ENCODE measurements around the gene SEC16A.
"Not testable (repeated sequence)": the region's sequence is repeated elsewhere in the genome, so short reads cannot be mapped to it uniquely, and the experiment has no call there.

Gene SEC16A

GRCh38 chr9:136430588-136431234 is 52.1 kb downstream of the SEC16A start:
- Histone ChIP-seq H3K27ac (ENCODE audit: low read length) (no peak overlapping the region), H3K36me3 (ENCODE audit: control insufficient read depth in 1 of 2, insufficient read depth in 2 of 2, low read length in 2 of 2) (peaks cover 4 to 36% of the 10 kb centered on the region in 2 donors), H3K4me1 (ENCODE audit: control insufficient read depth in 1 of 2, insufficient read depth in 2 of 2, low read length in 2 of 2) (peaks cover 0 to 6% of the 10 kb centered on the region in 2 donors)

GRCh38 chr9:136429683-136430491 is 53.0 kb downstream of the SEC16A start:
- Histone ChIP-seq H3K36me3 (ENCODE audit: control insufficient read depth in 1 of 2, insufficient read depth in 2 of 2, low read length in 2 of 2) (peaks cover 4 to 36% of the 10 kb centered on the region in 2 donors), H3K4me1 (ENCODE audit: control insufficient read depth in 1 of 2, insufficient read depth in 2 of 2, low read length in 2 of 2) (peaks cover 0 to 3% of the 10 kb centered on the region in 2 donors), H3K4me3 (ENCODE audit: low read depth in 1 of 2, low read length in 2 of 2) (no peak overlapping the region), H3K9me3 (ENCODE audit: control insufficient read depth in 1 of 2, low read length in 2 of 2) (no peaks in the 10 kb centered on the region), H3K27me3 (ENCODE audit: low read depth, low read length) (no peaks in the 10 kb centered on the region), H3K27ac (ENCODE audit: low read length) (no peak overlapping the region)

More at GRCh38 chr9:136430588-136431234, 52.1 kb downstream of the SEC16A start:
- no peaks in the 10 kb centered on the region for H3K27me3 ChIP-seq (ENCODE audit: low read depth, low read length)
- no peak overlapping the region for H3K4me3 ChIP-seq (ENCODE audit: low read depth in 1 of 2, low read length in 2 of 2)
- no peaks in the 10 kb centered on the region for H3K9me3 ChIP-seq (ENCODE audit: control insufficient read depth in 1 of 2, low read length in 2 of 2)

- Histone ChIP-seq H3K4me1 (ENCODE audit: control insufficient read depth in 1 of 2, insufficient read depth in 2 of 2, low read length in 2 of 2) (no peaks in the 10 kb centered on the region), H3K4me3 (ENCODE audit: low read depth in 1 of 2, low read length in 2 of 2) (no peak overlapping the region), H3K36me3 (ENCODE audit: control insufficient read depth in 1 of 2, insufficient read depth in 2 of 2, low read length in 2 of 2) (peaks cover 10 to 39% of the 10 kb centered on the region in 2 donors), H3K27ac (ENCODE audit: low read length) (no peak overlapping the region), H3K27me3 (ENCODE audit: low read depth, low read length) (no peaks in the 10 kb centered on the region), H3K9me3 (ENCODE audit: control insufficient read depth in 1 of 2, low read length in 2 of 2) (no peaks in the 10 kb centered on the region)
These were observed 53.7 kb downstream of the SEC16A start for GRCh38 chr9:136429075-136429628.

- no peaks in the 10 kb centered on the region for H3K4me1 ChIP-seq (ENCODE audit: control insufficient read depth in 1 of 2, insufficient read depth in 2 of 2, low read length in 2 of 2)
These were observed 56.1 kb downstream of the SEC16A start for GRCh38 chr9:136426787-136427186.

GRCh38 chr9:136425367-136425766 is 57.5 kb downstream of the SEC16A start:
- H3K27me3 ChIP-seq (ENCODE audit: low read depth, low read length); H3K9me3 ChIP-seq (ENCODE audit: control insufficient read depth in 1 of 2, low read length in 2 of 2); H3K4me1 ChIP-seq (ENCODE audit: control insufficient read depth in 1 of 2, insufficient read depth in 2 of 2, low read length in 2 of 2); H3K27ac ChIP-seq (ENCODE audit: low read length); H3K4me3 ChIP-seq (ENCODE audit: low read depth in 1 of 2, low read length in 2 of 2): not testable (repeated sequence)
- H3K36me3 ChIP-seq (ENCODE audit: control insufficient read depth in 1 of 2, insufficient read depth in 2 of 2, low read length in 2 of 2), result peaks cover 24 to 58% of the 10 kb centered on the region in 2 donors

More at GRCh38 chr9:136426787-136427186, 56.1 kb downstream of the SEC16A start:
- peaks cover 18 to 52% of the 10 kb centered on the region in 2 donors for H3K36me3 ChIP-seq (ENCODE audit: control insufficient read depth in 1 of 2, insufficient read depth in 2 of 2, low read length in 2 of 2)
- H3K27me3 ChIP-seq (ENCODE audit: low read depth, low read length), result no peaks in the 10 kb centered on the region
- H3K27ac ChIP-seq (ENCODE audit: low read length), result no peak overlapping the region
- no peaks in the 10 kb centered on the region for H3K9me3 ChIP-seq (ENCODE audit: control insufficient read depth in 1 of 2, low read length in 2 of 2)
- no peak overlapping the region for H3K4me3 ChIP-seq (ENCODE audit: low read depth in 1 of 2, low read length in 2 of 2)

GRCh38 chr9:136424750-136425362 is 58.0 kb downstream of the SEC16A start:
- no peaks in the 10 kb centered on the region for H3K27me3 ChIP-seq (ENCODE audit: low read depth, low read length)
- no peak overlapping the region for H3K27ac ChIP-seq (ENCODE audit: low read length)
- H3K4me3 ChIP-seq (ENCODE audit: low read depth in 1 of 2, low read length in 2 of 2), result no peak overlapping the region
- H3K36me3 ChIP-seq (ENCODE audit: control insufficient read depth in 1 of 2, insufficient read depth in 2 of 2, low read length in 2 of 2), result peaks cover 21 to 54% of the 10 kb centered on the region in 2 donors
- H3K9me3 ChIP-seq (ENCODE audit: control insufficient read depth in 1 of 2, low read length in 2 of 2), result no peaks in the 10 kb centered on the region
- no peaks in the 10 kb centered on the region for H3K4me1 ChIP-seq (ENCODE audit: control insufficient read depth in 1 of 2, insufficient read depth in 2 of 2, low read length in 2 of 2)

- no peaks in the 10 kb centered on the region for H3K27me3 ChIP-seq (ENCODE audit: low read depth, low read length)
- H3K4me3 ChIP-seq (ENCODE audit: low read depth in 1 of 2, low read length in 2 of 2), result no peak overlapping the region
- H3K9me3 ChIP-seq (ENCODE audit: control insufficient read depth in 1 of 2, low read length in 2 of 2), result no peaks in the 10 kb centered on the region
- no peaks in the 10 kb centered on the region for H3K4me1 ChIP-seq (ENCODE audit: control insufficient read depth in 1 of 2, insufficient read depth in 2 of 2, low read length in 2 of 2)
- H3K27ac ChIP-seq (ENCODE audit: low read length), result no peak overlapping the region
- H3K36me3 ChIP-seq (ENCODE audit: control insufficient read depth in 1 of 2, insufficient read depth in 2 of 2, low read length in 2 of 2), result peaks cover 26 to 54% of the 10 kb centered on the region in 2 donors
These were observed 59.3 kb downstream of the SEC16A start for GRCh38 chr9:136423432-136424146.

- Histone ChIP-seq H3K4me1 (ENCODE audit: control insufficient read depth in 1 of 2, insufficient read depth in 2 of 2, low read length in 2 of 2) (no peaks in the 10 kb centered on the region), H3K4me3 (ENCODE audit: low read depth in 1 of 2, low read length in 2 of 2) (no peak overlapping the region), H3K27me3 (ENCODE audit: low read depth, low read length) (no peaks in the 10 kb centered on the region), H3K36me3 (ENCODE audit: control insufficient read depth in 1 of 2, insufficient read depth in 2 of 2, low read length in 2 of 2) (peaks cover 33 to 61% of the 10 kb centered on the region in 2 donors), H3K27ac (ENCODE audit: low read length) (no peak overlapping the region), H3K9me3 (ENCODE audit: control insufficient read depth in 1 of 2, low read length in 2 of 2) (no peaks in the 10 kb centered on the region)
These were observed 60.0 kb downstream of the SEC16A start for GRCh38 chr9:136422876-136423275.

- Histone ChIP-seq H3K36me3 (ENCODE audit: control insufficient read depth in 1 of 2, insufficient read depth in 2 of 2, low read length in 2 of 2) (peaks cover 38 to 71% of the 10 kb centered on the region in 2 donors), H3K27me3 (ENCODE audit: low read depth, low read length) (no peaks in the 10 kb centered on the region), H3K4me1 (ENCODE audit: control insufficient read depth in 1 of 2, insufficient read depth in 2 of 2, low read length in 2 of 2) (no peaks in the 10 kb centered on the region), H3K9me3 (ENCODE audit: control insufficient read depth in 1 of 2, low read length in 2 of 2) (no peaks in the 10 kb centered on the region), H3K4me3 (ENCODE audit: low read depth in 1 of 2, low read length in 2 of 2) (no peak overlapping the region), H3K27ac (ENCODE audit: low read length) (no peak overlapping the region)
These were observed 61.0 kb downstream of the SEC16A start for GRCh38 chr9:136421791-136422190.

GRCh38 chr9:136419092-136419420 is 63.8 kb downstream of the SEC16A start:
- no peak overlapping the region for H3K27ac ChIP-seq (ENCODE audit: low read length)
- peaks cover 47 to 91% of the 10 kb centered on the region in 2 donors for H3K36me3 ChIP-seq (ENCODE audit: control insufficient read depth in 1 of 2, insufficient read depth in 2 of 2, low read length in 2 of 2)
- no peaks in the 10 kb centered on the region for H3K9me3 ChIP-seq (ENCODE audit: control insufficient read depth in 1 of 2, low read length in 2 of 2)

More at GRCh38 chr9:136419092-136419420, 63.8 kb downstream of the SEC16A start:
- Histone ChIP-seq H3K27me3 (ENCODE audit: low read depth, low read length) (no peaks in the 10 kb centered on the region), H3K4me3 (ENCODE audit: low read depth in 1 of 2, low read length in 2 of 2) (no peak overlapping the region), H3K4me1 (ENCODE audit: control insufficient read depth in 1 of 2, insufficient read depth in 2 of 2, low read length in 2 of 2) (no peaks in the 10 kb centered on the region)
